Activated CD4-positive, alpha-beta T cell treated with anti-CD3 and anti-CD28 coated beads for 36 hours (primary cell): ENCODE data around the gene MED25. TPM values are rescaled to one million over a fixed set of nuclear protein-coding genes. Genes with fewer than 3 reads are reported as not detected.
A peak's percentile ranks its signal among the peaks of the same experiment; 100 is the strongest.

Source experiments
- ATAC-seq: fragments of 200-7000 bp; cut with Tn5 transposase; one replicate; pipeline ENCODE4 v1.10.0; 2021; ENCODE audit warnings: mild to moderate bottlenecking, moderate library complexity
- CTCF ChIA-PET: fragments of 350-600 bp; sonication (Branson Sonifier 250); formaldehyde crosslinking; loops from one replicate; lab custom pipeline; 2021; ENCODE audit warnings: antibody characterized with exemption; lab: Charles Lee
- POLR2A ChIA-PET: fragments of 350-600 bp; sonication (Branson Sonifier 250); formaldehyde crosslinking; loops from one replicate; lab custom pipeline; 2021; ENCODE audit warnings: antibody characterized with exemption, inconsistent platforms; lab: Charles Lee
- DNase-seq: peaks from one replicate; pipeline ENCODE4 v3.0.0-alpha.2; 2020
- H3K27ac Mint-ChIP-seq: one replicate; pipeline ENCODE4 v1.8.0; 2021; ENCODE audit warnings: mixed read lengths
- H3K27me3 Mint-ChIP-seq: one replicate; pipeline ENCODE4 v1.8.0; 2021; ENCODE audit warnings: mixed read lengths
- H3K36me3 Mint-ChIP-seq: one replicate; pipeline ENCODE4 v1.8.0; 2021; ENCODE audit warnings: low read depth, mixed read lengths
- H3K4me1 Mint-ChIP-seq: one replicate; pipeline ENCODE4 v1.8.0; 2021; ENCODE audit warnings: mixed read lengths
- H3K4me3 Mint-ChIP-seq: one replicate; pipeline ENCODE4 v1.8.0; 2021; ENCODE audit warnings: mild to moderate bottlenecking, moderate library complexity, mixed read lengths
- H3K9me3 Mint-ChIP-seq: one replicate; pipeline ENCODE4 v1.8.0; 2021; ENCODE audit warnings: low read depth, mixed read lengths
- intact Hi-C, 2 experiments: fragments of 100-400 bp; cut with DNase I in 1 of 2; cut with micrococcal nuclease in 1 of 2; formaldehyde crosslinking; loops; one replicate each; pipeline versions ENCODE4 v1.14.2 to v1.15.1; 2022 to 2024; cut with DNase I, micrococcal nuclease
- total RNA-seq, 2 experiments: library from RNA; stranded (reverse); gene quantifications; one replicate each; pipeline ENCODE4 v1.2.3, GENCODE V29; 2021

Gene MED25
- total RNA-seq, 2 experiments from 2014 or later: 39.6 to 49.9 TPM

- no peaks in the 10 kb centered on the region for H3K27me3 Mint-ChIP-seq
- H3K9me3 Mint-ChIP-seq: no peaks in the 10 kb centered on the region
- peaks cover 3% of the 10 kb centered on the region for H3K4me1 Mint-ChIP-seq
- H3K36me3 Mint-ChIP-seq: peaks cover 46% of the 10 kb centered on the region
- no peak overlapping the region for H3K27ac Mint-ChIP-seq
- no peak overlapping the region for H3K4me3 Mint-ChIP-seq
- POLR2A ChIA-PET: no interaction called here
- CTCF ChIA-PET: no interaction called here
- no peak for ATAC-seq
- no peak for DNase-seq
- intact Hi-C loops: no loop called here
These were observed 41.7 kb downstream of the MED25 start for GRCh38 chr19:49859682-49860335.

GRCh38 chr19:49860336-49861102 lies 42.4 kb downstream of the MED25 start:
- Mint-ChIP-seq H3K36me3 (peaks cover 48% of the 10 kb centered on the region), H3K27ac (no peak overlapping the region), H3K4me3 (no peak overlapping the region), H3K9me3 (no peaks in the 10 kb centered on the region), H3K4me1 (peaks cover 10% of the 10 kb centered on the region), H3K27me3 (no peaks in the 10 kb centered on the region)
- POLR2A ChIA-PET: no interaction called here
- intact Hi-C loops: no loop called here
- DNase-seq (no peak), ATAC-seq (no peak)
- CTCF ChIA-PET: no interaction called here

GRCh38 chr19:49861107-49861506 lies 43.0 kb downstream of the MED25 start:
- ChIA-PET CTCF (no interaction called here), POLR2A (interaction anchor here (0.9 kb wide), 1 partner anchor 11 kb away, joined by 3 read pairs; no protein-coding TSS in a partner anchor)
- Mint-ChIP-seq H3K27ac (no peak overlapping the region), H3K27me3 (no peaks in the 10 kb centered on the region), H3K4me1 (peaks cover 16% of the 10 kb centered on the region), H3K4me3 (no peak overlapping the region), H3K36me3 (peaks cover 50% of the 10 kb centered on the region), H3K9me3 (no peaks in the 10 kb centered on the region)
- intact Hi-C loops: no loop called here
- no peak for DNase-seq
- ATAC-seq: no peak

GRCh38 chr19:49861541-49862378 lies 43.7 kb downstream of the MED25 start:
- intact Hi-C loops: no loop called here
- H3K36me3 Mint-ChIP-seq: peaks cover 53% of the 10 kb centered on the region
- H3K9me3 Mint-ChIP-seq: no peaks in the 10 kb centered on the region
- ChIA-PET POLR2A (interaction anchor here (0.5 to 0.9 kb wide), 2 partner anchors 11 to 41 kb away, joined by 3 to 7 read pairs; no protein-coding TSS in a partner anchor), CTCF (no interaction called here)
- no peaks in the 10 kb centered on the region for H3K27me3 Mint-ChIP-seq
- no peak overlapping the region for H3K27ac Mint-ChIP-seq
- peaks cover 23% of the 10 kb centered on the region for H3K4me1 Mint-ChIP-seq
- no peak overlapping the region for H3K4me3 Mint-ChIP-seq
- no peak for DNase-seq
- no peak for ATAC-seq

- CTCF ChIA-PET: interaction anchor here (0.5 kb wide), 1 partner anchor 288 kb away, joined by 3 read pairs; no protein-coding TSS in a partner anchor
These were observed 44.5 kb downstream of the MED25 start for GRCh38 chr19:49862391-49863253.

GRCh38 chr19:49863254-49863934 lies 45.3 kb downstream of the MED25 start:
- peaks cover 24% of the 10 kb centered on the region for H3K4me1 Mint-ChIP-seq
- H3K4me3 Mint-ChIP-seq: no peak overlapping the region
- ChIA-PET POLR2A (interaction anchor here (1.0 kb wide), 1 partner anchor 67 kb away, joined by 3 read pairs; no protein-coding TSS in a partner anchor), CTCF (interaction anchor here (0.6 to 2.6 kb wide), 3 partner anchors 10 to 92 kb away, joined by 3 to 7 read pairs (median 4); partner anchors contain the start of gene PTOV1)
- H3K27me3 Mint-ChIP-seq: no peaks in the 10 kb centered on the region
- peaks cover 50% of the 10 kb centered on the region for H3K36me3 Mint-ChIP-seq
- no peak for ATAC-seq
- no peak for DNase-seq
- H3K9me3 Mint-ChIP-seq: no peaks in the 10 kb centered on the region
- no peak overlapping the region for H3K27ac Mint-ChIP-seq
- intact Hi-C loops: no loop called here

More at GRCh38 chr19:49862391-49863253, 44.5 kb downstream of the MED25 start:
- no peaks in the 10 kb centered on the region for H3K27me3 Mint-ChIP-seq
- ATAC-seq (no peak), DNase-seq (peak; percentile 58)
- peaks cover 54% of the 10 kb centered on the region for H3K36me3 Mint-ChIP-seq
- H3K4me1 Mint-ChIP-seq: peaks cover 24% of the 10 kb centered on the region
- no peaks in the 10 kb centered on the region for H3K9me3 Mint-ChIP-seq
- no peak overlapping the region for H3K27ac Mint-ChIP-seq
- H3K4me3 Mint-ChIP-seq: no peak overlapping the region
- POLR2A ChIA-PET: interaction anchor here (1.0 kb wide), 1 partner anchor 68 kb away, joined by 3 read pairs; no protein-coding TSS in a partner anchor
- intact Hi-C loops: no loop called here

- no peak overlapping the region for H3K27ac Mint-ChIP-seq
- H3K9me3 Mint-ChIP-seq: no peaks in the 10 kb centered on the region
- CTCF ChIA-PET: interaction anchor here (0.7 to 2.6 kb wide), 2 partner anchors 10 to 13 kb away, joined by 4 to 7 read pairs; partner anchors contain the start of gene PTOV1
- peaks cover 24% of the 10 kb centered on the region for H3K4me1 Mint-ChIP-seq
- POLR2A ChIA-PET: interaction anchor here (1.0 kb wide), 1 partner anchor 67 kb away, joined by 3 read pairs; no protein-coding TSS in a partner anchor
- no peak overlapping the region for H3K4me3 Mint-ChIP-seq
- ATAC-seq: no peak
- intact Hi-C loops: no loop called here
- peaks cover 48% of the 10 kb centered on the region for H3K36me3 Mint-ChIP-seq
- no peaks in the 10 kb centered on the region for H3K27me3 Mint-ChIP-seq
- no peak for DNase-seq
These were observed 45.8 kb downstream of the MED25 start for GRCh38 chr19:49863935-49864320.

GRCh38 chr19:49864890-49865289 lies 46.8 kb downstream of the MED25 start:
- no peak for ATAC-seq
- Mint-ChIP-seq H3K4me1 (peaks cover 24% of the 10 kb centered on the region), H3K27ac (peak overlapping the region; percentile 31), H3K27me3 (no peaks in the 10 kb centered on the region), H3K36me3 (peaks cover 44% of the 10 kb centered on the region), H3K4me3 (no peak overlapping the region), H3K9me3 (no peaks in the 10 kb centered on the region)
- CTCF ChIA-PET: interaction anchor here (0.5 to 2.6 kb wide), 6 partner anchors 14 to 327 kb away, joined by 3 to 7 read pairs (median 3); partner anchors contain the start of gene PTOV1
- intact Hi-C loops: loop anchor here in 1 of 2 experiments (5.0 kb wide), 2 partner anchors 188 to 273 kb away; partner anchors contain the start of genes PRMT1 and PRR12
- DNase-seq: no peak
- POLR2A ChIA-PET: interaction anchor here (0.6 to 0.7 kb wide), 4 partner anchors 17 to 775 kb away, joined by 3 to 5 read pairs (median 4); no protein-coding TSS in a partner anchor

- H3K4me3 Mint-ChIP-seq: no peak within 1 kb of the TSS
- H3K4me1 Mint-ChIP-seq: peaks cover 35% of the 10 kb centered on the region
- no peaks in the 10 kb centered on the region for H3K27me3 Mint-ChIP-seq
- peaks cover 30% of the 10 kb centered on the region for H3K36me3 Mint-ChIP-seq
- peak within 1 kb of the TSS; percentile 98 for H3K27ac Mint-ChIP-seq
- DNase-seq (peak; percentile 94), ATAC-seq (peak; percentile 43)
- no peaks in the 10 kb centered on the region for H3K9me3 Mint-ChIP-seq
- POLR2A ChIA-PET: interaction anchor here (0.6 to 2.5 kb wide), 5 partner anchors 10 to 874 kb away, joined by 3 to 12 read pairs (median 3); partner anchors contain the start of genes AKT1S1, NUP62, RUVBL2 and TBC1D17
- CTCF ChIA-PET: interaction anchor here (0.8 to 1.0 kb wide), 2 partner anchors 17 to 100 kb away, joined by 3 read pairs; partner anchors contain the start of genes AP2A1 and PTOV1
- intact Hi-C loops: loop anchor here (1.0 to 5.0 kb wide), 12 partner anchors 10 to 370 kb away; partner anchors contain the start of genes AKT1S1 (in 1 of the 2), MED25 (in 1 of the 2), PRMT1 (in 1 of the 2) and PRR12 (in 1 of the 2)
These were observed 49.1 kb downstream of the MED25 start, which contains the start of gene PNKP for GRCh38 chr19:49866933-49867782. PNKP (minus strand) TSS chr19:49867576; CDS start chr19:49867204, 372 bp downstream.
